SK-N-DZ (cell line): ENCODE data around the gene POMC. TPM values are rescaled to one million over a fixed set of nuclear protein-coding genes. Genes with fewer than 3 reads are reported as not detected.
"Not testable (repeated sequence)": the region's sequence is repeated elsewhere in the genome, so short reads cannot be mapped to it uniquely, and the experiment has no call there.

Experiments
- DNase-seq: peaks from one replicate; pipeline ENCODE4 v3.0.0-alpha.2; 2015; ENCODE audit warnings: low spot score
- polyA plus RNA-seq, 2 experiments: library from polyadenylated mRNA; depleted of rRNA; stranded (reverse); fragments of >200 nt; gene quantifications; 2 replicates each; pipeline ENCODE4 v1.2.3, GENCODE V29; 2014

Gene POMC
- polyA plus RNA-seq (2014; cell fraction: cytosol; rRNA removed), result not detected in 2 replicates
- polyA plus RNA-seq (2014; cell fraction: nucleus; rRNA removed), result 0.20 TPM in 1 of 2 replicates, not detected in the other

- no peak for DNase-seq
Observed at GRCh38 chr2:25168256-25169072, at the start of gene POMC. Gene POMC, minus strand, starts transcription at chr2:25168580. Its CDS starts 3,808 bp downstream, at chr2:25164772.

DNA sequence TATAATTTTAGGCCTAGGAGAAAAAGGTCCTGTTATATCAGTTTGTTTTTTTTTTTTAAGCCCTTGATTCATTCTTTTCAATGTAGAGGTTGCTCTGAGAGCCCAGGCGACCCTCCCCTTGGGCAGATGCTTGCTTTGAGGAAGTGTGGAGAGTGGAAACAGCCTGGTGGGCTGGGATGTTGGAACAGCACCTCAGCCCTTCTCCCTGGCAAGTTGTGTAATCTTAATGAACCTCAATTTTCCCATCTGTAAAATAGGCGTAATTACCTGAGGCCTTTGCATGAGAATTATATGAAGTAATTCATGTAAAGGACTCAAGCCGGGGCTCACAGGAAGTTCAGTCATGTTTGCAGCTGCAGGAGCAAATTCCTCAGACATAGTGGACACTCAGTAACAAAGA is 49.7 kb upstream of the POMC start:
- DNase-seq, result no peak

- DNase-seq, result no peak
Observed at GRCh38 chr2:25215948-25216679, 47.7 kb upstream of the POMC start.

GRCh38 chr2:25215232-25215631 is 46.9 kb upstream of the POMC start:
- DNase-seq, result no peak

GRCh38 chr2:25213229-25213628 is 44.8 kb upstream of the POMC start:
- DNase-seq, result no peak

- DNase-seq, result not testable (repeated sequence)
Observed at GRCh38 chr2:25210923-25211322, 42.5 kb upstream of the POMC start.

DNA sequence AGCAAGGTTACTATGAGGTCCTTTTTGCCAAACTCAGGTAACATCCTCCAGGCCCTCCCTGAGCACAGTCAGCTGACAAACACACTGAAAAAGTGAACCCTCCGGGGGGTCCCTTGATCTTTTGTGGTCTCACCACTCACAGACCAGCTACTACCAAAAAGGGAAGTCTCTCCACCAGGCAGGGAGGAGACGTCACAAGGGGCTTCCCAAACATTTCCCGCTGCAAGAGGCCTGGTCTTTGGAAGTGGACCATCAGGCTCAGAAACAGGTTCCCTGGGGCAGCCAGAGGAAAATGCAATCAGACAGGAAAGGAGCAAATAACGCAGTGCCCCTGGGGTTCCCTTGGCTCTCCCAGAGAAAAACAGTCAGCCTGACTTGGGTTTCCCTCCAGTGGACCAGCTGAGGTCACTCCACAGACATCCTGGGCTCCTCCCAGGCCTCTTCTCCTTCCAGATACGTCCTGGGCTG is 38.7 kb upstream of the POMC start:
- no peak for DNase-seq

DNA sequence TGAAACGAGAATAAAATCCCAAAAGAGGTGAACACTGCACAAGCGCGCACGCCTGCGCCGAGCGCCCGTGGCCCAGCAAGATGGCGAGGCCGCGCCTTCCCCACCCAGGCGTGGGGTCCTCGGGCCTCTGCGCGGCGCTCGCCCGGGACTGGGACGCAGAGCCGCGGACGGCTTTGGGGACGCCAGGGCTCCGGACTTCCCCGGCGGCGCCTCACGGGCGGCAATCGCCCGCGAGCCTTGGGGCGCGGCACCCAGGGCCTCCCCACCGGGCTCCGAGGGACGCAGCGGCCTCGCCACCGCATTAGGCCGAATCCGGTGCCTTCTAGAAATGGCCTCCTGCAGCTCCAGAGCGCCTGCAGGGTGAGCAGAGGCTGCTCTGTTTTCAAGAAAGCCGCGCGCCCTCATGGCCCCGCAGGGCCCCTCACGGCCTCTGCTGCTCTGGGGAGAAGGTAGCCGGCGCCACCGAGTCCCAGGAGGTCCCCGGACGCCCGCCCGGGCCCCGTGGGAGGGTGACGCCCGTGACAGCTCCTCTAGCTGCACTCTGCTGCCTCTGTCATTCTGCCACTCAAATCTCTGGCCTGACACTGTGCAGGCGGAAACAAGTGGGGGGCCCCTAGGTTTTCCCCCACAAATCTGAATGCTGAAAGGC is 35.9 kb upstream of the POMC start:
- no peak for DNase-seq

GRCh38 chr2:25202275-25202674 is 33.9 kb upstream of the POMC start:
- DNase-seq, result no peak

GRCh38 chr2:25201794-25202193 is 33.4 kb upstream of the POMC start:
- no peak for DNase-seq

GRCh38 chr2:25201265-25201664 is 32.9 kb upstream of the POMC start:
- no peak for DNase-seq

DNA sequence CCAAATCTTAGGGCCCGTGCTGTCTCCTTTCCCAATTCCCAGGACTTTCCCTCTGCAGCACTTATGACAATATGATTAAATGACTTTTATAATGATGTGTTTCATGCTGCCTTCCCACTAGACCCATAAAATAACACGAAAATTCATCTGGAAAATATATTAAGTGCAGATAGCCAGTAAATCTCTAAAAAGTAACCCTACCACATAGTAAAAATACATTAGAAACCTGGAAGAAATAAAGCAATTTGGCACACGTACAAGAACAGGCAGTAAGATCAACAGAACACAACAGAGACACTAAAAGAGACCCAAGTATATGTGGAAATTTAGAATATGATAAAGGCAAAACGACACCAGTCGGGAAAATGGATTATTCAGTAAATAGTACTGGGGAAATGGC is 30.2 kb upstream of the POMC start:
- DNase-seq, result no peak

DNA sequence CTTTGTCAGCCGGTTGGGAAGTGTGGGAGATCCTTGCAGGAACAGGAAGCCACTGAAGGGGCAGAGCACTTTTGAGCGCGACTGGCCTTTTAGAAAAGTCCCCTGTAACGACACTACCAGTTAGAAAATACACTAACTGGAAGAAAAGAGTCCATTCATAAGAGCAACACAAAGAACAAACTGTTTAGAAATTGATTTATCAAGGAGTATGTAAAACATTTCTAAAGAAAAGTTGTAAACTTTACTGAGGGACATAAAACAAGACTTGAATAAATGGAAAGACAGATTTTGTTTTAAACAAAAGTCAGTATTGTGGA is 29.8 kb upstream of the POMC start:
- DNase-seq, result no peak

DNA sequence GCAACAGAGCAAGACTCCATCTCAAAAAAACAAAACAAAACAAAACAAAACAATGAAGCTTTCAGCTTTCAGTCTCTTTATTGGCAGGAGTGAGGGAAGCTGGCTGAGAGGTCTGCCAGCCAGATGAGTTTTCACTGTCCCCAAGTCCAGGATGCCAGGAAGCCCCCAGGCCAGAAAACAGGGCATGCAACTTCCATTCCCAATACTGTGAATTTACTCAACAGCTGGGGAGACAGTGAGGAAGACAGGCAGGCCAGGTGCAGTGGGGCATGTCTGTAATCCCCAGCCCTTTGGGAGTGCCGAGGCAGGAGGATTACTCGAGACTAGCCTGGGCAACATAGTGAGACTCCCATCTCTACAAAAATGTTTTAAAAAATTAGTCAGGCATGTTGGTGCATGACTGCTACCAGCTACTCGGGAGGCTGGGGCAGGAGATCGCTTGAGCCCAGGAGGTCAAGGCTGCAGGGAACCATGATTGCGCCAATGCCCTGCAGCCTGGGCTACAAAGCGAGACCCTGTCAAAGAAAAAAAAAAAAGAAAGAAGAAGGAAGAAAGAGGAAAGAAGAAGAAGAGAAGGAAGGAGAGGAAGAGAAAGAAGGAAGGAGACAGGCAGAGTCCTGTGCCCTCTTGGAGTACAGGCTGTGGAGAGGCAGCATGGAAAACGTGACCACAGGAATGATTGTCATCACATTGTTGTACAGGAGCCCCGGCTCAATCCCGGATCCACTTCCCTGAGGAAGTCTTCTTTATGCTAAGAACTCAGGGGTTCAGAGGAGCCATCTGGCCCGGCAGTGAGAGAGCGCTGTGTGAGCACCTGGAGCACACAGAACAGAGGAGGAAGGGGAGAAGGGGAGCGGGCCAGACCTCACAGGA is 29.2 kb upstream of the POMC start:
- DNase-seq, result no peak

DNA sequence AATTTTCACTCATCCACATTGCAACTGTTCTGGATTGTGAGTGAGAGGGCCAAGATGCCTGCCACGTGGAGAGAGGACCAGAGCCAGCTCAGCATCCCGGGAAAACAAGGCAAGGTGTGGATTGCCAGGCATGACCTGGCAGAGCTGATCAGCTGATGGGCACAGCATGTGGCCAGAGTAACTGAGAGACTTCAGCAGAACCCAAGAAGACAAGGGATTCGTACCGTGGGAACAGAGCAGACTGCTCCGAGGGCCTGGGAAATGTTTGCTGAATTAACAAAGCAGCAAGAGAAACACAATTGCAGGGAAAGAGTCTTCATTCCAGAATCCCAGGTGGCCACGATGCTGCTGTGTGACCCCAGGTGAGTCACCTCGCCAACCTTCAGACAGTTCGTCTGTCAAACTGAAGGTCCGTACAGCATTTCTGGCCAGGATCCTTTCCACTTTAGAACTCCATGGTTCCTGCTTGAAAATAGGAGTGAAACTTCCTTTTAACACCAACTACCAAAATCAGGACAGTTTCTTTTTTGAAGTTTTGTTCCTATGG is 26.3 kb upstream of the POMC start:
- no peak for DNase-seq

GRCh38 chr2:25190536-25190935 is 22.2 kb upstream of the POMC start:
- no peak for DNase-seq

DNA sequence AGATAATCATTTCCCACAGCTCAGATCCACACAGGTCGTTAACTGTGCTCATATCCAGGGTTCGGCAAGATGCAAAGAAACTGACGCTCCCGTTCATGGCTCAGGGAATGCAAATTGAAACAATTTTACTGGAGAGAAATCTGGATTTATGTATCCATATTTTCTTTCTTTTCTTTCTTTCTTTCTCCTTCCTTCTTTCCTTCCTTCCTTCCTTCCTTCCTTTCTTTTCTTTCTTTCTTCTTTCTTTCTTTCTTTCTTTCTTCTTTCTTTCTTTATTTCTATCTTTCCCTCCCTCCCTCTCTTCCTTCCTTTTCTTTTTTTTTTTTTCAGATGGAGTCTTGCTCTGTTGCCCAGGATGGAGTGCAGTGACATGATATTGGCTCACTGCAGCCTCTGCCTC is 20.0 kb upstream of the POMC start:
- DNase-seq, result no peak

GRCh38 chr2:25187729-25188350 is 19.5 kb upstream of the POMC start:
- no peak for DNase-seq

GRCh38 chr2:25184254-25184653 is 15.9 kb upstream of the POMC start:
- DNase-seq, result no peak

GRCh38 chr2:25178976-25179375 is 10.6 kb upstream of the POMC start:
- DNase-seq, result no peak

DNA sequence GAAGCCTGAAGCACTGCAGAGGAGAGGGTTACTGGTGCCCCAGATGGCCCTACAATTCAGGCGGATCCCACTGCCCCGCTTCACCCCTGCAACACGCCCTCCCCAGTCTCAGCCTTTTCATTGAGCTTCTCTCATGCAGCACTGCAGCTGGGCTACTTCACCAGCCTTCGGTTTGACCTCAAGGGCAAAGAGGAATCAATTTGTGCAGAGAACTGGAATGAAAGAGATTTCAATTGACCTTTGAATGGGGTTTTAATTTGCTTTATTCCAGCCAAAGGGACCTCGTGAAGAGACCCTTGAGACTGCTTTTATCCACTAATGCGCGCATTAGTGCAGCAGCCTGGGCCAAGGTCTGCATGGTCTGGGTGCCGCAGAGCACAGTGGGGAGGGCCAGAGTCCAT is 8.8 kb upstream of the POMC start:
- peak; percentile 40 for DNase-seq
